ENCODE results near the gene TSR1. TPM values are rescaled to one million over a fixed set of nuclear protein-coding genes. Genes with fewer than 3 reads are reported as not detected.

The TSR1 gene
- total and polyA plus RNA-seq, 9 of the 15 experiments (the other 6 are each of a cell fraction or from before 2014, with no cell fraction given), result 16.4 to 87.5 (median 55.2) TPM

GRCh38 chr17:2374549-2375285 lies 38.5 kb upstream of the TSR1 start:
- ATAC-seq (no peak), FAIRE-seq (no peak), DNase-seq (ENCODE audit: extremely low read depth in 1 of 4, low spot score in 3 of 4) (no peak)
- no peaks in the 10 kb centered on the region for H4K20me1 ChIP-seq (replicated peaks; ENCODE audit: control insufficient read depth, insufficient read depth, low read length)
- H3K27me3 ChIP-seq (ENCODE audit: control insufficient read depth in 2 of 2, insufficient read depth in 2 of 2, low read length in 2 of 2), result no peaks in the 10 kb centered on the region
- H3K4me1 ChIP-seq (replicated peaks in 1 of 2; ENCODE audit: control insufficient read depth in 2 of 2, insufficient read depth in 2 of 2, low read length in 2 of 2), result peaks cover 0 to 21% of the 10 kb centered on the region in 2 experiments; a peak in 3 of 5 replicates
- no peak overlapping the region for H3K4me2 ChIP-seq (ENCODE audit: insufficient read depth, low read length)
- H3K36me3 ChIP-seq (ENCODE audit: control insufficient read depth, insufficient read depth, low read length), result no peaks in the 10 kb centered on the region
- ChIA-PET CTCF (ENCODE audit: low intra/inter-chr PET ratio) (no interaction called here), POLR2A (interaction anchor here (0.6 to 0.8 kb wide), 2 partner anchors 41 to 416 kb away, joined by 3 read pairs; no protein-coding TSS in a partner anchor)
- 65% methylated on average over 7 of the region's 11 CpGs for WGBS (ENCODE audit: insufficient coverage, low coverage, missing lambda C conversion rate)
- H3K79me2 ChIP-seq (ENCODE audit: control insufficient read depth, insufficient read depth, low read length), result no peaks in the 10 kb centered on the region
- no peak overlapping the region for H3K27ac ChIP-seq (ENCODE audit: extremely low read depth, low read depth, low read length)
- H3K9me1 ChIP-seq (ENCODE audit: control insufficient read depth, insufficient read depth, low read length), result no peaks in the 10 kb centered on the region
- no TSS peak for BruUV-seq (replicated peaks)
- in situ Hi-C loops (cut with MboI), result loop anchor here (5.0 kb wide), 1 partner anchor 38 kb away; no protein-coding TSS in a partner anchor
- H2AFZ ChIP-seq (ENCODE audit: low read depth, low read length), result no peak overlapping the region
- intact Hi-C loops (cut with micrococcal nuclease), result no loop called here
- H3K9ac ChIP-seq (ENCODE audit: insufficient read depth in 1 of 2, low read depth in 2 of 2, low read length in 2 of 2), result no peak overlapping the region; a peak in 1 of 4 replicates
- H3K4me3 ChIP-seq, result no peak overlapping the region
- no peaks in the 10 kb centered on the region for H3K9me3 ChIP-seq (replicated peaks; ENCODE audit: control insufficient read depth, insufficient read depth, low read depth, low read length)
- TF ChIP-seq ZNF174 (CRISPR knock-in tag; IDR thresholded peaks at IDR 0.05) (no peak), PCBP1 (IDR thresholded peaks at IDR 0.05; ENCODE audit: low read depth, low read length, poor library complexity, severe bottlenecking) (no peak), HINFP (tag; conservative IDR thresholded peaks at IDR 0.05; ENCODE audit: low read depth) (no peak), ILK (tag; IDR thresholded peaks at IDR 0.05; ENCODE audit: borderline replicate concordance, low read depth) (no peak), TCFL5 (CRISPR knock-in tag; conservative IDR thresholded peaks at IDR 0.05) (no peak), CBX3 (IDR thresholded peaks at IDR 0.05; ENCODE audit: borderline replicate concordance in 1 of 2, low read length in 2 of 2) (no peak), ZNF57 (CRISPR knock-in tag; IDR thresholded peaks at IDR 0.05) (no peak), MBD1 (CRISPR knock-in tag; IDR thresholded peaks at IDR 0.05) (no peak), KLF10 (CRISPR knock-in tag; IDR thresholded peaks at IDR 0.05) (no peak), BDP1 (IDR thresholded peaks at IDR 0.05; ENCODE audit: insufficient read depth, insufficient read length) (no peak), ATF6 (CRISPR knock-in tag; IDR thresholded peaks at IDR 0.05) (no peak), ZNF140 (CRISPR knock-in tag; IDR thresholded peaks at IDR 0.05) (no peak), CBX8 (IDR thresholded peaks at IDR 0.05; ENCODE audit: borderline replicate concordance, extremely low read depth, low read depth, low read length, poor library complexity, severe bottlenecking) (no peak), KLF16 (IDR thresholded peaks at IDR 0.05) (no peak), PHB (CRISPR knock-in tag; IDR thresholded peaks at IDR 0.05) (no peak), GATAD2B (IDR thresholded peaks at IDR 0.05; ENCODE audit: borderline replicate concordance) (no peak), SNRNP70 (optimal IDR thresholded peaks at IDR 0.05; ENCODE audit: low read depth, low read length) (no peak), SETDB1 (IDR thresholded peaks at IDR 0.05; ENCODE audit: low read length) (no peak)
